NOMO-1 treated with DMSO at 0.1 percent for 48 hours (cell line): ENCODE data around the gene MRPL12.
"Not testable (repeated sequence)": the region's sequence is repeated elsewhere in the genome, so short reads cannot be mapped to it uniquely, and the experiment has no call there.

Source experiments
- DNase-seq: peaks from one replicate; lab custom pipeline; 2025; ENCODE audit not compliant: unreplicated experiment; lab: John Stamatoyannopoulos, UW

MRPL12 gene

GRCh38 chr17:81702934-81703746 lies at the start of gene MRPL12:
Gene MRPL12, plus strand, starts transcription at chr17:81703367. Its CDS starts 135 bp downstream, at chr17:81703502.
- peak; percentile 90 for DNase-seq

- no peak for DNase-seq
Measured at GRCh38 chr17:81655378-81656117, 47.6 kb upstream of the MRPL12 start.

GRCh38 chr17:81656118-81656743 lies 46.9 kb upstream of the MRPL12 start, which contains the start of gene PDE6G:
Gene PDE6G, minus strand, starts transcription at chr17:81656542. Its CDS starts 3,237 bp downstream, at chr17:81653305.
- no peak for DNase-seq

- no peak for DNase-seq
Measured at GRCh38 chr17:81656835-81657234, 46.3 kb upstream of the MRPL12 start.

GRCh38 chr17:81659038-81659437 lies 44.1 kb upstream of the MRPL12 start:
- DNase-seq, result no peak

- no peak for DNase-seq
Measured at GRCh38 chr17:81660441-81660840, 42.7 kb upstream of the MRPL12 start.

GRCh38 chr17:81662002-81662401 lies 41.2 kb upstream of the MRPL12 start:
- no peak for DNase-seq

- no peak for DNase-seq
Measured at GRCh38 chr17:81664051-81664470, 39.1 kb upstream of the MRPL12 start.

DNA sequence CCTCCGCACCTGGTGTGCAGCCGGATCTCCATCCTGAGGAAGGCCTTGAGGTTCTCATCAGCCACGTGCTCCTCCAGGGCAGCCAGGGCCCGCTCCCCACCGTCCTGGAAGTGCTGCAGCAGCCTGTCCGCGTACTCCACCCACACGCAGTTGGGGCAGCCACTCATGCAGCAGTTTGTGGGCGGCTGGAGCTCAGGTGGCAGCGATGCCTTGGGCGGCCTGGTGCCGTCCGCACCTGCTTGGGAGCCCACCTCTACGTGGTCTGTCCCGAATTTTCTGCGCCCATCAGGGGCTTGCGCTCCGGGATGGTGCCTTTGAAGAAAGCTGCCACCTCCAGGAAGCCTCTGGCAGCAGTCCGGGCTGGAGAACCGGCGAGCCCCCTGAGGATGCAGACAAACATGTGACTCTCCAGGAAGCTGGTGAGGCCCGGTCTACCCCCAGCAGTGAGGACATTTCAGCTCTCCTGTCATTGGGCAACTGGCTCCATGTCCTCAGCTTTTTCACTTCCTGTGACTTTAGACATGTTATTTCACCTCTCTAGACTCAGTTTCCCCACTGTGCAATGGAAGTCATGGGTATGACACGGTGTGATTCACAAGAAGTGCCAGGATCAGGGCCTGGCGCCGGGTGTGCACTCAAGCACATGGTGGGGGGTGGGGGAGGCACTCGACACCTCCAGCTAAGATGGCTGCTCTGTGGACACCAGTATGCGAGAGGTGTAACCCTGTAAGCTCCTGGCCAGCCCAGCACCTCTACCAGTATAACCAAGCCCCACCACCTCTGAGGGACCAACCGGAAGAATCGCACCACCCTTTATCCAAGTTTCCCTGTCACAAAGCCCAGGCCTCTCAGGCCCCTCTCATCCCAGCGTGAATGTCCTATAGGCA lies 37.7 kb upstream of the MRPL12 start:
- peak; percentile 29 for DNase-seq

GRCh38 chr17:81666092-81666341 lies 37.1 kb upstream of the MRPL12 start:
- peak; percentile 36 for DNase-seq

DNA sequence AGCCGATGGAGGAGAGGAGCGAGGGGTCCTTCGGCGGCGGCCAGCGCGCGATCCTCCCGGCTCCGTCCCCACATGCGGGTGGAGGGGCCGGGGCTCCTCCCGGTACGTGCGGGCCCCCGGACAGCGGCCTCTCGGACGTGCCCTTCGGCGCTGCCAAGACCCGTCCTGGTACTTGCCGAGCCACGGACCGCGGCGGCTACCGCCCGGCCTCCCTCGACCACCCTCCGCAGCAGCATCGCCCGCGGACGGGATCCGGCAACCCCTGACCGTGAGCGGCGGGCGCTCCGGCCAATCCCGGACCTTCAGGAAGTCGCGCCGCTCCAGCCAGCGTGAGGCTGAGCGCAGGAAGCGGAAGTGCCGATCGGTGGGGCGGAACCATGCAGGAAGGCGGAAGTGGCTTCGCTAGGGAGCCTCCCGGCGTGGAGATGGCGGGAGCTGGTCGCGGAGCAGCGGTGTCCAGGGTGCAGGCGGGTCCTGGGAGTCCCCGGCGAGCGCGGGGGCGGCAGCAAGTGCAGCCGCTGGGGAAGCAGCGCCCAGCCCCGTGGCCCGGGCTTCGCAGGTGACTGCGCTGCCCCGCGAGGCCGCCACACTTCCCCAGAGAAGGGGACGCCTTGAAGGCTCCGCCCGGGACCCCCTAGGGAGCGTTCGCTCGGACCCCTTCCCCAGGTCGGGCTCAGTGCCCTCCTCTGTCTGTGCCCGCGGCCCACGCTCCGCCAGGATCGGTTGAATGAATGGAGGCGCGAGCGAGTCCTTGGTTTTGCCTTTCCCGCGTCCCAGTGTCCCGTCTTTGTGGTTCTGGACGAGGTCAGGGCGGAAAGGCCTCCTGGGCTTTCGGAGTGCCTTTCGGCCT lies 36.6 kb upstream of the MRPL12 start, which contains the start of the genes CCDC137 and OXLD1:
Gene CCDC137 (plus strand): TSS at position 396 of the 850 bp plus-strand sequence. CDS start 30 bp downstream, at position 426.
Gene OXLD1 (minus strand): TSS at position 264 of the 850 bp plus-strand sequence. CDS start 28 bp downstream, at position 236.
- DNase-seq, result peak; percentile 94

DNA sequence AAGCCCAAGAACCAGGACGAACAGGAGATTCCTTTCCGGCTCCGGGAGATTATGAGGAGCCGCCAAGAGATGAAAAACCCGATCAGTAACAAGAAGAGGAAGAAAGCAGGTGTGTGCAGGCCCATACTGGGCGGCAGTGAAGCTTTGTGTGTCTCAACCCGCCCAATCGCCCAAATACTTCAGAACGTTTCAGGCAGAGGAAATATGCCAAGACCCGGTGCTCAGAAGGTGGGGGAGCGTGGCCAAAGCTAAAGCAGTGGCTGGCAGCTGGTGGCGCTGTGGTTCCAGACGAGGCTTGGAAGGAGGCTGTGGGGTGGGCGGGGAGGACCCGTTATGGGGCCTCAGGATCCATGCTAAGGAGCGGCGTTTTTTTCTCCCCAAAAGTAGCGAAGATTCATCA lies 35.4 kb upstream of the MRPL12 start:
- peak; percentile 23 for DNase-seq

- DNase-seq, result no peak
Measured at GRCh38 chr17:81672504-81672903, 30.7 kb upstream of the MRPL12 start.

- DNase-seq, result no peak
Measured at GRCh38 chr17:81672954-81673353, 30.2 kb upstream of the MRPL12 start.

DNA sequence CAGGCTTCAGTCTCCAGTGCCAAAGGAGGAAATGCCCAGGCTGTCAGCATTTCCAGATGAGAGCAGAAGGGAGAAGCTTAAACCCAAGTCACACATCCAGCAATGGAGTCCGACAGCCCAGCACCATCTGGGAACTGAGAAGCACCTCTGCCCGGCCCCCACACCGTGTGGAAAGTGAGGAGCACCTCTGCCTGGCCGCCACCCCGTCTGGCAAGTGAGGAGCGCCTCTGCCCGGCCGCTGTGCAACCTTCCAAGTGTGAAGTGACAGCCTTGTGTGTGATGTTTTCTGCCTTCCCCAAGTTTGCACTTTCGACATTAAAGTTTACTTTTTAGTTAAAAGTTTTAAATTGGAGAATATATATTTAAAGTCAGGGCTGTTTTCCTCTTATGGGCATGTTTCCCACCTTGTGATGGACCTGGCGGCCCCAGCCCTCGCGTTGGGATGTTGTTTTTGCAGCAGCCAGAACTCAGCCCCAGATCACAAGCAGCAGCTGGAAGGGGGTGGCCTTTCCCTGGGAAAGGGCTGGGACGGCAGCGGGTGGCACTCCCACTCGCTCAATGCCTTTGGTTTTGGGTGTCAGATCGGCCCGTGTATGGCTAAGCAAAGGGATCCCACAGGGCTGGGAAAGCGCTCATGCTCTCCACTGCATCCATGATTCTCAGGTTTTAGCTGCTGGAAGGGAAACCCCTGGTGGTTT lies 29.5 kb upstream of the MRPL12 start:
- DNase-seq, result no peak

DNA sequence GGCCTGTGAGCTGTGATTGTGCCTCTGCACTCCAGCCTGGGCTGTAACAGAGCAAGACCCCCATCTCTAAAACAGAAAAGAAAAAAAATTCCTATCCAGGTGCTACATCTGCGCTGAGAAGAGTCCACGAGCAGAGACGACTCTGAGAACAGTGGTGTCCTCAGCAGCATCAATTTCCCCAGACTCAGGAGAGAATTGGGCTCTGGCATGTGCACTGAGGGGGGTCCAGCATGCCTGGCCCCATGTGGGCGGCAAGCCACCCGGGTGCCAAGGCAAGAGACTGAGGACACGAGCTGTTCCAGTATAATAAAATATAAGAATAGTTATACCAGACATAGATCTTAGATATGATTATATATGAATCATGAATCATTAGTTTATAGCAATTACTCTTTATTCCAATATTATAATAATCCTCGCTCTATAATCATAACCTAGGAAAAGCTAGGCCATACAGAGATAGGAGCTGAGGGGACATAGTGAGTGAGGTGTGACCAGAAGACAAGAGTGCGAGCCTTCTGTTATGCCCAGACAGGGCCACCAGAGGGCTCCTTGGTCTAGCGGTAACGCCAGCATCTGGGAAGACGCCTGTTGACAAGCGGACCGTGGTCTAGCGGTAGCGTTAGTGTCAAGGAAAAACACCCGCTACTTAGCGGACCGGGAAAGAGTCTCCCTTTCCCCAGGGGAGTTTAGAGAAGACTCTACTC lies 27.5 kb upstream of the MRPL12 start:
- DNase-seq, result not testable (repeated sequence)

DNA sequence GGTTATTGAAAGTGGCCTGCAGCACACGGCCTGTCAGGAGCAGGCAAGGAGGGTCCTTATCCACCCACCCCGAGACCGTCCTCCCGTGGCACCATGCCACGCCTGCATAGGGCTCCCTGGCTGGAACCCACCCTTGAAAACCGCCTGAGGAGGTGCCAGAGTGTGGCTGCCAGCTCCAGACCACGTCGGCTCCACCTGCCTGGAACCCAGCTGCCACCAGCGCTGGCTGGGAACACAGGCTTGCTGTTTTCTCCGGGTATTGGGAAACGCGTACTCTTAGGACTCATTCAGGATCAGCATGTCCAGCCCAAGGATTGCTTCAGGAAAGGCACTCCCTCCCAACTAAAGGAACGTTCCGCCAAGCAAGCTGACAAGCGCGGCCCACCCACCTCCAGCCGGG lies 26.3 kb upstream of the MRPL12 start:
- DNase-seq, result no peak

- no peak for DNase-seq
Measured at GRCh38 chr17:81680150-81680549, 23.0 kb upstream of the MRPL12 start.

GRCh38 chr17:81681672-81682071 lies 21.5 kb upstream of the MRPL12 start:
- DNase-seq, result no peak
